Measurements from ENCODE around the gene PIP4K2A. TPM values are rescaled to one million over a fixed set of nuclear protein-coding genes. Genes with fewer than 3 reads are reported as not detected.

PIP4K2A gene
- total RNA-seq, 2 experiments from 2014 or later = 111 to 118 TPM

Other genes with a start within 250 kb of the PIP4K2A start
- under 1 TPM in 1 of 2 experiments, not detected in 1; 0.39 TPM for gene ARMC3, start 213.5 kb upstream of the PIP4K2A start, total RNA-seq

Measured in activated naive CD8-positive, alpha-beta T cell treated with anti-CD3 and anti-CD28 coated beads for 36 hours (primary cell).